Prostate gland (tissue), 2 donors: ENCODE results near the gene AMFR. TPM values are rescaled to one million over a fixed set of nuclear protein-coding genes. Genes with fewer than 3 reads are reported as not detected.

ENCODE experiments used
- DNase-seq: peaks from one replicate; pipeline ENCODE4 v3.0.0-alpha.2; 2019; ENCODE audit warnings: low spot score
- H3K27ac ChIP-seq, 2 donors: fragments of 200-600 bp; sonication (generic); 2 replicates each; pipeline ENCODE4 v1.5.1; 2017 to 2019
- H3K27me3 ChIP-seq: fragments of 200-600 bp; sonication (generic); replicated peaks from 2 replicates; pipeline ENCODE4 v1.5.1; 2019; ENCODE audit not compliant: insufficient read depth
- H3K36me3 ChIP-seq, 2 donors: fragments of 200-600 bp; sonication (generic); 1 replicate in 1 of 2; 2 replicates in 1 of 2; pipeline versions ENCODE4 v1.5.1 to v1.8.1; 2017 to 2019
- H3K4me1 ChIP-seq: fragments of 200-600 bp; sonication (generic); replicated peaks from 2 replicates; pipeline ENCODE4 v1.5.1; 2019
- H3K4me3 ChIP-seq, 2 donors: fragments of 200-600 bp; sonication (generic); 2 replicates each; pipeline ENCODE4 v1.5.1; 2017 to 2019
- H3K9me3 ChIP-seq: fragments of 200-600 bp; sonication (generic); 2 replicates; pipeline ENCODE4 v1.5.1; 2017
- POLR2A ChIP-seq: fragments of 450-650 bp; IDR thresholded peaks from one replicate; pipeline ENCODE4 v1.6.1; 2016; ENCODE audit warnings: antibody characterized with exemption, mild to moderate bottlenecking
- POLR2AphosphoS5 ChIP-seq: sonication (generic); formaldehyde crosslinking; IDR thresholded peaks from one replicate; pipeline ENCODE4 v1.6.1; 2017; ENCODE audit warnings: antibody characterized with exemption
- WGBS: methylation state at CpG from one replicate; pipeline ENCODE4 v1.1.5; 2018; 5-methylcytosine and 5-hydroxymethylcytosine counted together
- intact Hi-C: fragments of 100-400 bp; cut with DNase I; formaldehyde crosslinking; loops from one replicate; pipeline ENCODE4 v1.14.2; 2022
- total RNA-seq, 2 donors: library from RNA; depleted of rRNA; stranded (reverse); fragments of >200 nt; gene quantifications; one replicate each; pipeline ENCODE4 v1.1.0, GENCODE V29; 2016
- TF ChIP-seq, protein P1 (sequence below), 4 experiments: fragments of 200-600 bp in 2 of 4; fragments of 450-650 bp in 2 of 4; sonication (generic) in 2 of 4; IDR thresholded peaks; 1 replicate in 3 of 4; 2 replicates in 1 of 4; pipeline ENCODE4 v1.5.1; 2016 to 2019; ENCODE audit warnings: antibody characterized with exemption in 4 of 4, mild to moderate bottlenecking in 2 of 4, moderate library complexity in 2 of 4

The AMFR gene
- total RNA-seq = 100 to 1,000 TPM; 123 to 261 TPM

DNA sequence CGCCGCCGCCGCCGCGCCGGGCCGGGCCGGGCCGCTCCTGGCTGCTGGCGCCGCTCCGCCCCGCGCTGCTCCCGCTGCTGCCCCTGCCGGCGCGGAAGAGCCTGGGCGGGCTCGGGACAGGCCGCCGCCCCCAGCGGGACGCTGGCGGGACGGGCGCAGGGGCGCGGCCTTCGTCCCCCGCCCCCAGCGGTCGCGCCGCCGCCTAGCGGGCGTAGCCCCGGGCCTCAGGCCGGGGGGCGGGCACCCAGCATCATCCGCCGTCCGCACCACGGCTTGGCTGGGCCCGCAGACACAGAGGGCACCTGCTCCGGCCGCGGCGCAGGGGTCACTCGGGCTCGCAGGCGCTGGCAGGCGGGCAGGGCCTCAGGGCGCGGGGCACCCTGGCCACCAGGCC is at the start of gene AMFR:
Gene AMFR, minus strand, starts transcription at position 107 of the 394 bp plus-strand sequence. CDS start 218 bp downstream, outside the sequence.
- peak; percentile 37 for DNase-seq
- Histone ChIP-seq H3K4me1 (peaks cover 2% of the 10 kb centered on the region), H3K9me3 (no peaks in the 10 kb centered on the region), H3K36me3 (no peaks in the 10 kb centered on the region), H3K27ac (peak within 1 kb of the TSS; percentile 82 to 85), H3K4me3 (peak within 1 kb of the TSS; percentile 79 to 87), H3K27me3 (no peaks in the 10 kb centered on the region)
- 0% methylated on average over 20 of the region's 57 CpGs for WGBS
- intact Hi-C loops = no loop called here
- TF ChIP-seq POLR2A = peak; percentile 11
- TF ChIP-seq, protein P1, sequence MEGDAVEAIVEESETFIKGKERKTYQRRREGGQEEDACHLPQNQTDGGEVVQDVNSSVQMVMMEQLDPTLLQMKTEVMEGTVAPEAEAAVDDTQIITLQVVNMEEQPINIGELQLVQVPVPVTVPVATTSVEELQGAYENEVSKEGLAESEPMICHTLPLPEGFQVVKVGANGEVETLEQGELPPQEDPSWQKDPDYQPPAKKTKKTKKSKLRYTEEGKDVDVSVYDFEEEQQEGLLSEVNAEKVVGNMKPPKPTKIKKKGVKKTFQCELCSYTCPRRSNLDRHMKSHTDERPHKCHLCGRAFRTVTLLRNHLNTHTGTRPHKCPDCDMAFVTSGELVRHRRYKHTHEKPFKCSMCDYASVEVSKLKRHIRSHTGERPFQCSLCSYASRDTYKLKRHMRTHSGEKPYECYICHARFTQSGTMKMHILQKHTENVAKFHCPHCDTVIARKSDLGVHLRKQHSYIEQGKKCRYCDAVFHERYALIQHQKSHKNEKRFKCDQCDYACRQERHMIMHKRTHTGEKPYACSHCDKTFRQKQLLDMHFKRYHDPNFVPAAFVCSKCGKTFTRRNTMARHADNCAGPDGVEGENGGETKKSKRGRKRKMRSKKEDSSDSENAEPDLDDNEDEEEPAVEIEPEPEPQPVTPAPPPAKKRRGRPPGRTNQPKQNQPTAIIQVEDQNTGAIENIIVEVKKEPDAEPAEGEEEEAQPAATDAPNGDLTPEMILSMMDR (IDR thresholded peaks at IDR 0.05) = peak in 3 of 4 experiments; percentile 29 to 85 (median 55)
- no peak for TF ChIP-seq POLR2AphosphoS5

DNA sequence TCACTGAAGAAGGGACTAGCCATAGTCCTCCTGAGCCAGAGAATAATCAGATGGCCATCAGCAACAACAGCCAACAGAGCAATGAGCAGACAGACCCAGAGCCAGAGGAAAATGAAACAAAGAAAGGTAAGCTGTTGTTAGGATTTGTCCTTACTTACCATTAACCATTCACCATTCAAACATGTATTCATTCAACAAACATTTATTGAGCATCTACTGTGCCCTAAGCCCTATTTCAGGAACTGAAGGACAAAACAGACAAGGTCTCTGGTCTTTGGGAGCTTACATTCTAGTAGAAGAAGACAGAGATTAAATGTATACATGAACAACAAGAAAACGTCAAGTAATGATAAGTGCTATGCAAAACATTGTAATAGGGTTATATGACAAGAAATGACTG is 45.3 kb upstream of the AMFR start:
- Histone ChIP-seq H3K27ac (no peak overlapping the region), H3K4me1 (no peaks in the 10 kb centered on the region), H3K27me3 (no peaks in the 10 kb centered on the region), H3K9me3 (no peaks in the 10 kb centered on the region), H3K36me3 (peaks cover 0 to 15% of the 10 kb centered on the region in 2 donors), H3K4me3 (no peak overlapping the region)
- no peak for TF ChIP-seq POLR2A
- TF ChIP-seq, protein P1 (IDR thresholded peaks at IDR 0.05) = no peak
- TF ChIP-seq POLR2AphosphoS5 = no peak
- 100% methylated on average over 1 of the region's 1 CpG for WGBS
- intact Hi-C loops = no loop called here
- DNase-seq = no peak

DNA sequence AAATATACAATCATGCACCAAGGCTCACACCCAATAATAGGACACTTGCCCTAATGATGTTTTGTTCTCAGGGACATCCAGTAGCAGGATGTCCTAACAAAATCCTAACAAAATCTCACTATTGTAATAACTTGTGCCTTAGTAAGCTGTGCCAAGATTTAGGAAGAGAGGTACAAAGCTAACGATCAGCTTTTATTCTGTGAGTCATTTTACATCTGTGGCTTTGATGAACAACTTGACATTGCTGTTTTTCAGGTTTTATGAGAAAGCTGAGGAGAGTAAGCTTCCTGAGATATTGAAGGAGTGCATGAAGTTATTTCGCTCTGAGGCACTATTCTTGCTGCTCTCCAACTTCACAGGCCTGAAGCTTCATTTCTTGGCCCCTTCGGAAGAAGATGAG is 44.9 kb upstream of the AMFR start:
- Histone ChIP-seq H3K27me3 (no peaks in the 10 kb centered on the region), H3K4me1 (no peaks in the 10 kb centered on the region), H3K36me3 (peaks cover 0 to 15% of the 10 kb centered on the region in 2 donors), H3K27ac (no peak overlapping the region), H3K4me3 (no peak overlapping the region), H3K9me3 (no peaks in the 10 kb centered on the region)
- intact Hi-C loops = no loop called here
- TF ChIP-seq POLR2A (no peak), POLR2AphosphoS5 (no peak)
- TF ChIP-seq, protein P1 (IDR thresholded peaks at IDR 0.05) = no peak
- 26% methylated on average over 3 of the region's 3 CpGs for WGBS
- DNase-seq = no peak

DNA sequence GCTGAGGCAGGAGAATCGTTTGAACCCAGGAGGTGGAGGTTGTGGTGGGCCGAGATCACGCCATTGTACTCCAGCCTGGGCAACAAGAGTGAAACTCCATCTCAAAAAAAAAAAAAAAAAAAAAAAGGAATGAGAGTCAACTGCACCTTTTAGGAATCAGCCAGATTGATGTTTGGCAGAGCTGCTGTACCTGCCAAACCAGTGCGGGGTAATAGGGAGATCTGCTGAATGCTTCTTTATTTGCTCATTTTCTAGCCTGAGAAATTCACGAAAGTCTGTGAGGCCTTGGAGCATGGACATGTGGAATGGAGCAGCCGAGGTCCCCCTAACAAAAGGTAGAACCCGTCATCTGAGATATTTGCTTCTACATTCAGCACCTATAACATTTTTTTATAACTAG is 44.4 kb upstream of the AMFR start:
- peaks cover 0 to 15% of the 10 kb centered on the region in 2 donors for H3K36me3 ChIP-seq
- H3K4me3 ChIP-seq = no peak overlapping the region
- no peaks in the 10 kb centered on the region for H3K9me3 ChIP-seq
- intact Hi-C loops = no loop called here
- DNase-seq = no peak
- no peaks in the 10 kb centered on the region for H3K27me3 ChIP-seq
- H3K27ac ChIP-seq = no peak overlapping the region
- no peaks in the 10 kb centered on the region for H3K4me1 ChIP-seq
- TF ChIP-seq POLR2AphosphoS5 = no peak
- WGBS = 66% methylated on average over 7 of the region's 7 CpGs

DNA sequence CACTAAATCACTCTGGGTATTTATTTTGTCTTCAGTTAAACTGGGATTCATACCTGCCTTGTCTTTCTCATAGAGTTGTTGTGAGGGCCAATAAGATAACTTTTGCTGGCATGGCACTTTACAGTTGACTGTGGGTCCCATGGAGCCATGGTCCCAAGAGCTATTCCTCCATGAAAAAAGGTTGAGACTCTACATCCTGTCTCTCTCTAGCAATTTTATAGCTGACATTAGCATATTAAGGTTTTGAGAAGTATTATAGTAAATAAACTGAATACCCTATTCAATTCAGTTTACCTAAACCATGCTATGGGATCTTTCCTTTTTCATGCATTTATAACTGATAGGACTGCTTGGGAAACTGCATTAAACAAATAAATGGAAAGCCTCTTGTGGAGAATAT is 43.5 kb upstream of the AMFR start:
- TF ChIP-seq POLR2A (no peak), POLR2AphosphoS5 (no peak)
- TF ChIP-seq, protein P1 (IDR thresholded peaks at IDR 0.05) = no peak
- Histone ChIP-seq H3K9me3 (no peaks in the 10 kb centered on the region), H3K27me3 (no peaks in the 10 kb centered on the region), H3K36me3 (peaks cover 0 to 15% of the 10 kb centered on the region in 2 donors), H3K4me1 (no peaks in the 10 kb centered on the region), H3K4me3 (no peak overlapping the region), H3K27ac (no peak overlapping the region)
- intact Hi-C loops = no loop called here
- DNase-seq = no peak
